SIG-M5 treated with dmso at 0.1 percent for 504 hours (cell line): ENCODE data around the gene SEZ6L2.
"Not testable (repeated sequence)": the region's sequence is repeated elsewhere in the genome, so short reads cannot be mapped to it uniquely, and the experiment has no call there.

Experiments
- DNase-seq: peaks from one replicate; lab custom pipeline; 2025; ENCODE audit not compliant: unreplicated experiment; lab: John Stamatoyannopoulos, UW

Gene SEZ6L2

GRCh38 chr16:29891525-29892457, 7.6 kb downstream of the SEZ6L2 start:
- DNase-seq = peak; percentile 75

- DNase-seq = not testable (repeated sequence)
Observed at GRCh38 chr16:29889372-29889771, 10.0 kb downstream of the SEZ6L2 start.

GRCh38 chr16:29883987-29884386, 15.4 kb downstream of the SEZ6L2 start:
- no peak for DNase-seq

- DNase-seq = no peak
Observed at GRCh38 chr16:29881050-29881449, 18.3 kb downstream of the SEZ6L2 start.

GRCh38 chr16:29878172-29878571, 21.2 kb downstream of the SEZ6L2 start:
- no peak for DNase-seq

- DNase-seq = peak; percentile 80
Observed at GRCh38 chr16:29877266-29877961, 21.9 kb downstream of the SEZ6L2 start.

GRCh38 chr16:29876594-29877249, 22.6 kb downstream of the SEZ6L2 start:
- DNase-seq = no peak

- no peak for DNase-seq
Observed at GRCh38 chr16:29876217-29876593, 23.1 kb downstream of the SEZ6L2 start.

GRCh38 chr16:29875206-29875605, 24.1 kb downstream of the SEZ6L2 start:
- no peak for DNase-seq

- DNase-seq = no peak
Observed at GRCh38 chr16:29873319-29873718, 26.0 kb downstream of the SEZ6L2 start.

- no peak for DNase-seq
Observed at GRCh38 chr16:29871822-29872546, 27.4 kb downstream of the SEZ6L2 start.

GRCh38 chr16:29869067-29869466, 30.3 kb downstream of the SEZ6L2 start:
- not testable (repeated sequence) for DNase-seq

- no peak for DNase-seq
Observed at GRCh38 chr16:29868396-29869009, 30.8 kb downstream of the SEZ6L2 start.

- DNase-seq = no peak
Observed at GRCh38 chr16:29864205-29864604, 35.1 kb downstream of the SEZ6L2 start.

- DNase-seq = no peak
Observed at GRCh38 chr16:29863669-29863984, 35.7 kb downstream of the SEZ6L2 start.

- DNase-seq = peak; percentile 95
Observed at GRCh38 chr16:29862884-29863668, 36.3 kb downstream of the SEZ6L2 start, which contains the start of gene CDIPT. Gene CDIPT, minus strand, starts transcription at chr16:29863226. Its CDS starts 369 bp downstream, at chr16:29862857.

- DNase-seq = peak; percentile 6
Observed at GRCh38 chr16:29862383-29862883, 36.9 kb downstream of the SEZ6L2 start.

GRCh38 chr16:29860218-29860617, 39.1 kb downstream of the SEZ6L2 start:
- no peak for DNase-seq

GRCh38 chr16:29858974-29859373, 40.4 kb downstream of the SEZ6L2 start:
- no peak for DNase-seq
